ENCODE results near the gene TRAPPC5. TPM values are rescaled to one million over a fixed set of nuclear protein-coding genes. Genes with fewer than 3 reads are reported as not detected.

The TRAPPC5 gene
- total and polyA plus RNA-seq, 10 of the 15 experiments (the other 5 are each of a cell fraction or from before 2014, with no cell fraction given), result 4.2 to 210 (median 89.1) TPM

- Histone ChIP-seq H3K4me2 (ENCODE audit: control insufficient read depth, insufficient read depth) (no peak within 1 kb of the TSS), H3K4me3 (no peak within 1 kb of the TSS), H3K27ac (ENCODE audit: control insufficient read depth, insufficient read depth) (no peak within 1 kb of the TSS), H3K27me3 (replicated peaks in 1 of 2; ENCODE audit: control insufficient read depth in 2 of 2, insufficient read depth in 2 of 2, low read length in 1 of 2) (no peaks in the 10 kb centered on the region), H3K9ac (ENCODE audit: control insufficient read depth, insufficient read depth, low read length) (no peak within 1 kb of the TSS), H4K20me1 (ENCODE audit: control insufficient read depth, insufficient read depth) (no peaks in the 10 kb centered on the region), H3K36me3 (ENCODE audit: control insufficient read depth in 2 of 2, insufficient read depth in 2 of 2, low read length in 1 of 2) (no peaks in the 10 kb centered on the region), H3K9me3 (replicated peaks; ENCODE audit: control insufficient read depth, insufficient read depth, low read length) (no peaks in the 10 kb centered on the region), H3K4me1 (ENCODE audit: control insufficient read depth, insufficient read depth, low read length) (peaks cover 20% of the 10 kb centered on the region), H3K79me2 (ENCODE audit: control insufficient read depth, insufficient read depth, low read length) (peaks cover 34% of the 10 kb centered on the region), H2AFZ (ENCODE audit: control insufficient read depth, low read depth, low read length) (no peak within 1 kb of the TSS)
- TF ChIP-seq ZNF384 (IDR thresholded peaks at IDR 0.05; ENCODE audit: borderline replicate concordance, low read depth, low read length) (no peak), PAX8 (IDR thresholded peaks at IDR 0.05) (no peak), MEF2A (IDR thresholded peaks at IDR 0.05; ENCODE audit: insufficient read depth, low read depth, low read length) (no peak), LARP7 (IDR thresholded peaks at IDR 0.05) (no peak), HCFC1 (IDR thresholded peaks at IDR 0.05; ENCODE audit: low read length) (no peak), IRF4 (IDR thresholded peaks at IDR 0.05; ENCODE audit: low read depth, low read length) (no peak), TCF3 (IDR thresholded peaks at IDR 0.05; ENCODE audit: borderline replicate concordance, insufficient read depth, low read depth, low read length) (no peak), SRF (IDR thresholded peaks at IDR 0.05; ENCODE audit: low read depth in 2 of 2, low read length in 2 of 2) (no peak), SUZ12 (IDR thresholded peaks at IDR 0.05; ENCODE audit: unreplicated experiment) (no peak), IRF3 (IDR thresholded peaks at IDR 0.05) (no peak), POU2F2 (IDR thresholded peaks at IDR 0.05; ENCODE audit: borderline replicate concordance, low read depth, low read length) (no peak), CREM (IDR thresholded peaks at IDR 0.05; ENCODE audit: low read depth) (no peak), USF1 (IDR thresholded peaks at IDR 0.05; ENCODE audit: borderline replicate concordance, extremely low read length, insufficient read depth, low read depth, low read length) (no peak), CBX5 (IDR thresholded peaks at IDR 0.05; ENCODE audit: low read depth) (no peak), SP1 (IDR thresholded peaks at IDR 0.05; ENCODE audit: low read depth, low read length) (no peak), BMI1 (IDR thresholded peaks at IDR 0.05; ENCODE audit: borderline replicate concordance) (no peak), CEBPB (IDR thresholded peaks at IDR 0.05; ENCODE audit: borderline replicate concordance in 1 of 2, low read depth in 2 of 2, low read length in 2 of 2) (no peak), MEF2B (IDR thresholded peaks at IDR 0.05; ENCODE audit: partially characterized antibody, poor library complexity, severe bottlenecking) (no peak), KDM1A (IDR thresholded peaks at IDR 0.05; ENCODE audit: borderline replicate concordance) (no peak), ESRRA (IDR thresholded peaks at IDR 0.05; ENCODE audit: low read length) (no peak)
- FAIRE-seq (no peak), ATAC-seq (no peak), DNase-seq (ENCODE audit: low read depth, low spot score) (no peak)
- intact Hi-C loops (cut with micrococcal nuclease; ENCODE audit: unreplicated experiment) (no loop called here), in situ Hi-C loops (cut with MboI) (no loop called here)
- BruUV-seq (replicated peaks), result no TSS peak
- RAD21 ChIA-PET (ENCODE audit: unreplicated experiment), result no interaction called here
- WGBS (ENCODE audit: insufficient coverage, insufficient replicate concordance, low lambda C conversion rate, missing lambda C conversion rate), result 0% methylated on average over 1 of the region's 2 CpGs
- CTCF ChIA-PET, result no interaction called here
- POLR2A ChIA-PET, result interaction anchor here (0.6 kb wide), 1 partner anchor 262 kb away, joined by 3 read pairs; no protein-coding TSS in a partner anchor
- SMC1A ChIA-PET (ENCODE audit: uncharacterized antibody, unreplicated experiment), result no interaction called here
These were observed 46.9 kb upstream of the TRAPPC5 start, which contains the start of gene PCP2 for GRCh38 chr19:7633698-7634097. PCP2 (minus strand) TSS chr19:7633719; CDS start chr19:7633457, 262 bp downstream.

All from GM12878 (cell line).